Occipital lobe (tissue), 2 donors: ENCODE data around the gene HEATR5A. TPM values are rescaled to one million over a fixed set of nuclear protein-coding genes. Genes with fewer than 3 reads are reported as not detected.
"Not testable (repeated sequence)": the region's sequence is repeated elsewhere in the genome, so short reads cannot be mapped to it uniquely, and the experiment has no call there.

Experiments
- DNase-seq: peaks from one replicate; lab custom pipeline; 2025; lab: John Stamatoyannopoulos, UW
- total RNA-seq: library from RNA; depleted of rRNA; stranded (reverse); fragments of >200 nt; gene quantifications from one replicate; pipeline ENCODE4 v1.2.3, GENCODE V29; 2014

The HEATR5A gene
- total RNA-seq, 1 donor from 2014 or later = 32.3 TPM

- not testable (repeated sequence) for DNase-seq
Measured at GRCh38 chr14:31329876-31330521, 90.4 kb downstream of the HEATR5A start.

GRCh38 chr14:31326111-31326510, 94.2 kb downstream of the HEATR5A start:
- no peak for DNase-seq

- DNase-seq = no peak
Measured at GRCh38 chr14:31323419-31323818, 96.9 kb downstream of the HEATR5A start.

GRCh38 chr14:31320922-31321766, 99.2 kb downstream of the HEATR5A start:
- DNase-seq = no peak

GRCh38 chr14:31320216-31320615, 100.1 kb downstream of the HEATR5A start:
- peak; percentile 2 for DNase-seq

- DNase-seq = no peak
Measured at GRCh38 chr14:31319701-31320100, 100.6 kb downstream of the HEATR5A start.

GRCh38 chr14:31312934-31313333, 107.4 kb downstream of the HEATR5A start:
- DNase-seq = no peak

- not testable (repeated sequence) for DNase-seq
Measured at GRCh38 chr14:31312370-31312769, 108.0 kb downstream of the HEATR5A start.

GRCh38 chr14:31307618-31308017, 112.7 kb downstream of the HEATR5A start:
- no peak for DNase-seq

- DNase-seq = no peak
Measured at GRCh38 chr14:31307198-31307597, 113.2 kb downstream of the HEATR5A start.

GRCh38 chr14:31303654-31304053, 116.7 kb downstream of the HEATR5A start:
- no peak for DNase-seq

- DNase-seq = no peak
Measured at GRCh38 chr14:31300883-31301282, 119.5 kb downstream of the HEATR5A start.

GRCh38 chr14:31300296-31300695, 120.1 kb downstream of the HEATR5A start:
- no peak for DNase-seq

- DNase-seq = no peak
Measured at GRCh38 chr14:31297701-31298344, 122.5 kb downstream of the HEATR5A start.

- no peak for DNase-seq
Measured at GRCh38 chr14:31297112-31297511, 123.2 kb downstream of the HEATR5A start.

- DNase-seq = no peak
Measured at GRCh38 chr14:31294746-31295405, 125.5 kb downstream of the HEATR5A start.

GRCh38 chr14:31292937-31293616, 127.3 kb downstream of the HEATR5A start:
- no peak for DNase-seq

- DNase-seq = no peak
Measured at GRCh38 chr14:31291210-31291609, 129.1 kb downstream of the HEATR5A start.

GRCh38 chr14:31287294-31287972, 132.9 kb downstream of the HEATR5A start:
- no peak for DNase-seq

GRCh38 chr14:31286456-31287293, 133.7 kb downstream of the HEATR5A start:
- DNase-seq = no peak
